HG02759 (cell line): ENCODE results near the gene CDK14.
"Not testable (repeated sequence)": the region's sequence is repeated elsewhere in the genome, so short reads cannot be mapped to it uniquely, and the experiment has no call there.

ENCODE experiments used
- ATAC-seq: cut with Tn5 transposase; IDR thresholded peaks from one replicate; pipeline ENCODE4 v1.9.1; 2021; ENCODE audit warnings: mild to moderate bottlenecking, moderate library complexity; ENCODE audit not compliant: unreplicated experiment

The CDK14 gene

DNA sequence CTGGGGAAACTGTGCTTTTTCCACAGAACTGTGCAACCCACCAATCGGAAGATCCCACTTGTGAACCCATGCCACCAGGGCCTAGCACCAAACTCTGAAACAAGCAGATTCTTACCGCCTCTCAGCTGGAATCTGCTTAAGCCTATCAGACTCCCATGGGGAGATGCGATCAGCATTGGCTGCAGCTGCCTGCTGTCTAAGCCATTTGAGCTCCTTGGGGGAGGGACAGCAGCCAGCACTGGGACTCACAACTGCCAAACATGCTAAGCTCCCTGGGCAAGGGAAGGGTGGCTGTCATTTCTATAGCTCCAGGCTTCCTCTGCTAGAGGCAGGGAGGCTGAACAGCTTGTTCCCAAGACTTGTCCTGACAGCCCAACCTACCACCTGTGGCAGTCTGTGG is 283.8 kb downstream of the CDK14 start:
- ATAC-seq: no peak

DNA sequence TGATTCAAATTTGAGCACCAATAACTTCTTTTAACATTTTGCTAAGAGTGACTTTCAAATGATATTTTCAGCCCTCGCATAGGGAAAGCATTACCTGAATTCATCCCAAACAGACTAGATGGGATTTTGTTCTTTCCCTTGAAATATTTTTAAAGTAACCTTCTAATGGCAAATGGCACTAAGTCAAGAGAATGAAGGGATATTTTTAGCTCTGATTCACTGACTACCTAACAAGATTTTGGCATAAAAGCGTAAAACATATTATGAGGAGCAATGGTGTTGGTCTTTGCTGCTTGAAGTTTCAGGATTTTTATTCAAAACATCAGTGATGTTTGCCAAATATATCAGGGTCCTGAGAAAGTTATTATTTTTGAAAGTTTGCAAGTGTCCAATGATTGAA is 290.3 kb downstream of the CDK14 start:
- ATAC-seq: no peak

DNA sequence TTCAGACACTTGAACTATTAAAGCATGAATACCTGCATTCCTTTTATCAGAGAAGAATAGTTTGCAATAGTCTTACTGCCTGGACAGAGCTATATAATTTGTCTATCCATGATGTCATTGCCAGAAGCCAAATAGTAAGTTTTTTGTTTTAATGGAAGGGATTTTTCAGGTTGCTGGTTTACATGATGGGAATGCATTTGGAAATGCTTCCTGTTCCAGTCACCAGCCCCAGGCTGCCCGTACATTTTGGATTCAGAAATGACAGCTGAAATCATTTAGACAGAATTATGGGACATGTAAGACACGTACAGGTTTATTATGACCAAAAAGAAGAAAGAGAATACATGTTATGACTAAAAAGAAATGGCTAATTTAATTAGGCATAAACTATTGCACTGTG is 293.1 kb downstream of the CDK14 start:
- no peak for ATAC-seq

DNA sequence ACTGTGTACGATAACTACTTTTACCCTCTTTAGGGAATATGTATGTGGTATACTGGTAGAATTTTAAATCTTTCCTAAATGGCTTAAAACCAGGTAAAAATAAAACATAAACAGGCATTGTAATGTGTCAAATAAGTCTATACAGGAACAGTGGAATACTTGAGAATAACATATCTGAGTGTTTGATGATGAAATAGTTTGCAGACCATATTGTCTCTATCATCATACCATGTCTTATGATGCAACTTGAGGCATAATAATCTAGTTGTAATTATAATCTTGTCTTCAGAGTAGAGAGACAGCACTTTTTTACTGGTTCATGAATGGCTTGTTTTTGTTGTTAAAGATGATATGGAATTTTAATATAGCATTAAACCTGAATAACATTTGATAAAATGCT is 293.5 kb downstream of the CDK14 start:
- no peak for ATAC-seq

DNA sequence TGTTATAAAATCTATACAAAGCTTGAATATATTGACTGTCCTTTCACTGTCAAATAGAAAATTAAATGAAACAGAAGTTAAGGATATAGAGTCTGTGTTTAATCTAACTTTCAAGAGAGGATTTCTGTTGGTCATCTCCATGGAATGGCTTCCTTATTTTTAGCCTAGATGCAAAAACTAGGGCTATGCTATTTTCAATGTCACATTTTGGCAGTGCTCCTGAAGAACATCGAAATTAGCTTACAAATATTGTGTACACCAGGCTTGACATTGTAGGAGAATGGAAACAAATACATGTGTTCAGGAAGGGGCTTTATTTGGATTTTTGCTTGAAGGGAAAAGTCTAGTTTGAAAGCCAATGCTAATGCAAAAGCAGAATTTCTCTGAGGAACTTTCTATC is 295.4 kb downstream of the CDK14 start:
- no peak for ATAC-seq

DNA sequence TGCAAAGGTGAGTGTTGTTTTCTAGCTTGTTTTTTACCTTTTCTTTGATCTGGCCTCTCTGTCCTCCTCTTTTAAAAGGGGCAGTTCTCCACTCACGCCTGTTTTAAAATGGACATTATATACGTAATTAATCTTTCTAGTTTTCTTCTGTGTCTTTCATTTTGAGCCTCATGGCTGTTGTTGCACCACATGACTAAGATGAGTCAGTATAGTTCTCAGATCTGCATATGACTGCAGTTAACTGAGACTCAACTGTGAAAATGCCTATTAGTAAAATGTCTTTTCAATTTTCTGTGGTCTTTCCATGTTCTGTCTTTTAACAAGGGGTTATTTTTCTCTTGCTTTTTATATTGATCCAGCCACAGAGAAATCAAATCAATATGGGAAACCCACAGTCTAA is 296.1 kb downstream of the CDK14 start:
- ATAC-seq: peak; percentile 84

DNA sequence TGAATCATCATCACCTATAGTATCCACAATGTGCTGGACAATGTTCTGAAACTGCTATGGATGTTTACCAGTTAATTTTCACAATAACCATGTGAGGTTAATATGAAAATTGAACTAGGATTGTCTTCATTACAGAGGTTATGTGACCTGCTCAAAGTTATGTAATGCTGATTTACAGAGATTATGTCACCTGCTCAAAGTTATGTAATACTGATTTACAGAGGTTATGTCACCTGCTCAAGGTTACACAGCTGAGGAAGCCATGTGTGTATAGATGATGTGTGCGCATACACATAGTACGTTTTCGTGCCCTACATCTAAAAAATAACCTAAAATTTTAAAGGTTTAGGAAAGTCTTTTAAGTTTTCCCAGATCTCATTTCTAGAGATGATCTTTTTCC is 298.0 kb downstream of the CDK14 start:
- ATAC-seq: no peak

DNA sequence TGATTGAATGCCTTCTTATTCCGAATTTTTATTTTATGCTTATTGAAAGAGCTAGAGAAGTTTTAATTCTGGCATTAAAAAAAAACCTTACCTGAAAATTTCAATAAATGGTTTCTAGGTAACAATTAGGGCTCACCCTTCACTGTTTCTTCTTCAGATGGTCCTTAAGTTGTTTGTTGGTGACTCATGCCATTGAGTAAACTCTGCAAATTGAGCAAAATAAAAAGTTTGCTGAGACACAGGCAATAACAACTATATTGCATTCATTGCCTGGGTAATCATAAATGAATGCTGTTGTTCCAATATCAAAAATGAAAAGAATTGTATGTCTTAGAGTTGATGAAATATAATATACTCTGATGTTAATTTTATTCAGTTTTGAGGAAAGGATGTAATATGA is 300.3 kb downstream of the CDK14 start:
- no peak for ATAC-seq

DNA sequence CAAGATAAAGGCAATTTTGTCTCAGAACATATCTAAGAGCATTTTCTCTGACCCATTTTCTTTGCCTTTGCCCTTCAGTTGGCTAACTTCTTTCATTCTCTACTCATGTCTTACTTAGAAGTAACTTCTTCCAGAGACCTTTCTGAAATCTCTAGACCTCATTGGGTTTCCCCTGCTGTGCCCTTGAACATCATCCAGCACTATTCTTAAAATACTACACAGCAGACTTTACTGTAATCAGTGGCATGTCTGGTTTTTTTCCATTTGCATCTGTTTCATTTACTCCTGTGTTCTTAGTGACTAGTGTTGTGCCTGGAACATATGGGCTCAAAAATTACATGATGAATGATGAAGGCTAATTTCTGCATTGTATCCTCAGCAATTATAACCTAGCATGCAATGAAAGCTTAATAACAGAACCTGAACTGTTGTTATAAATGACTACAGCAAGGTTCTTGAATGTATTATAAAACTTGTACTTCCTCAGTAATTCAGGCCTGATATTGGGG is 301.9 kb downstream of the CDK14 start:
- ATAC-seq: no peak

DNA sequence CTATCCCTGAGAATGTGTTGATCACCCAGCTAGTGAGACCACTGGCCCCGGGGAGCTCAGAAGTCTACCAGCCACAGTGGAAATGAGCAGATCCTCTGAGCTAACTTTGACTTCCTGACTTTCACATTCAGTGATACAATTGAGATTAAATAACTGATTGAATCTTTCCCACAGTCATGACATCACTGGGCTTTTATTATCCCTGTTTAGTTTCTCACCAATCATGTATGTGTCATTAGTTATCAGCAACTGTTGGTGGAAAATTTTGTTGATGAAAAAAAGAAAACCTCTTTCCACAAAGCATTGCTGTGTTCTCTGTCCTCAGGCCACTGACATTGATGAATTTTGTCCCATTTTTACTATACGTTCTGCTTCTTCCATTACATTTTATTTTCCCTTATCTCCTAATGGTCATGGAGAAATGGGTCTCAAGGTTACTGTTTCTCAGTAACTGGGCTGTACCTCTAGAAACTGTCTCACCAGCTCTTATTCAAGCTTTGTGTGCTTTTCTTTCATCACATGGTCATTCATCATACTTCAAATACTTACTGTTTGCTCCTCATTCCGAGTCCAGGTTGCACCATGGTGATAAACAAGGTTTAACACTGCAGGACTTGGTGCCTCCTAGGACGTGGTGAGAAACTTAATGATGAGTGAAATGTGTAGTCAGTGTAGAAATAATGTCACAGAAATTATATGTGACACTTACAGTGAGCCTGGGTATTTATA is 304.7 kb downstream of the CDK14 start:
- no peak for ATAC-seq

DNA sequence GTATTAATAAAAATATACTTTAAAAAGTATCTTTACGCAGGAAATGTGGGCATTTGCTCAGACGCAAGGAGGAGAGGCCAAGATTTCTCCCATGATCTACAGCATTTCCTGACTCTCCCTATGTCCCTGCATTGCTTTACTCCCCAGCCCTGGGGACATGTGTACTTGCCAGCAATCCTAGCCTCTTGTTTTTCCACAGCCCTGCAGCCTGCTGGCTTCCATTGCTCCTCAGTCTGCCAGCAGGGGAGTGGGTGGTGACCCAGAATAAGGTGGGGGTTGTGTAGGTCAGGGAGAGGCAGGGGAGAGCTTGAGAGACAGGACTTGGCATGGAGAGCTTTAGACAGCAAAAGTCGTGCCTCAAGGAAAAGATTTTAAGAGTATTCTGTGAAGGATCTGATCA is 307.7 kb downstream of the CDK14 start:
- no peak for ATAC-seq

DNA sequence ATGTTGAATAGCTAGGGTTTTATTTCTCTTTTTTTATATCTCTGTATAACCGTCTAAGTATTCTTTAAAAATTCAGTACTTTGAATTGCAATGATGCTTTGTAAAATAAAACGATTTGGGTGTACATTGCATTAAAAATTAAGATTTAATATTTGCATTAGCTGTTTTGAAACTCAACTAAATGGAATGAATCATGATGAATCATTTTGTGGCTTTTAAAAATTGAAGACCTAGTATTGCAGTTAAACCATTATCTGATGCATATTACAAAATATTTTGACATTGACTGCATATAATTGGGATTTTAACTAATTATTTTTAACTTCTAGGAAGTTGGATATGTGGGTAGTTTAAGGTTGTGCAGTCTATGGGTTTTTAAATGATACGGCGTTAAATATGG is 314.0 kb downstream of the CDK14 start:
- ATAC-seq: no peak

DNA sequence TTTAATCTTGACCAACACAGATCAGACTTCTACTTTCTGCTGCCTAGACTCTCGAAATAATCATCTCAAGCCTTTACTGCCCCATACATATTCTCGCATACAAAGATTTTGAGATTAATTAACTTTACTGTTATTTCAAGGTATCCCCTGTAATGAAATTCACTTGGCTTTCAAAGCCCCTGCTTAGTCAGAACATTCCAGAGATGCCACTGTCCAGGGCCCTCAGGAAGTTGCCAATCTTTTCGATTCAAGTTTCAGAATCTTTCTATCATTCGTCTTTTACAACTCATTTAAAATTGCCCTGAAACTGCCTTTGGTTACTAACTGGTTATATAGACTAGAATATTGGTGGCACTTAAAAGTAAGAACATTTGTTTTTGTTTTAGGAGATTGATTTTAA is 320.2 kb downstream of the CDK14 start:
- no peak for ATAC-seq

DNA sequence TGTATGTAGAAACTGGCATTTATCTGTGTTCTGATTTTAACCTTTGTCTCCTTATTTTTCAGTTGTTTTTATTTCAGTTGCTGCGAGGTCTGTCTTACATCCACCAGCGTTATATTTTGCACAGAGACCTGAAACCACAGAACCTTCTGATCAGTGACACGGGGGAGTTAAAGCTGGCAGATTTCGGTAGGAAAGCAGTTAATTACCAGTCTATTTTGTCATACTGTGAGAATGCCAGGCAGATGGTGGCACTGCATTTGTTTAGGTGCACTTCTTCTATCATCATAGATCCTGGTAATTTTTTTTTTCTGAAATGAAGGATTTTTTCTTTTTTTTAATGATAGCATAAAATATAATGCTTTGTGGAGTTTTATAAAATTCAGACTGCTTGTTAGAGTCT is 321.4 kb downstream of the CDK14 start:
- no peak for ATAC-seq

DNA sequence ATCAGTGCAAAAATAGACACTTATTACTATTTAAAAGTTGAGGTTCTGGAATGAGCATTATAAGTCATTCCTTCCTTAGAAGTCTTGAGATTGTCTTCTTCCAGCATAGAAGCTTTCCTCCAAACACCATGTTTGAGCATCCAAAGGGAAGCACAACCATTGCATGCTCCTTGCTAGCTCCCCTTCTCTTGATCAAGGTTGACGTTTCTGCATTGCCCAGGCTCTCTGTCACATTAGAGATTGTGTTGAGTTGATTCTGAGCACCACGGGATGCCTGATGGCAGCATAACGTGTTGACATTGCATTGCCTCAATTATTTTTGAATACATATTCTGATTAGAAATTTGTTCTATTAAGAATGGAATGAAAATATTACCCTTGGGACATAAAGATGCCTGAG is 322.2 kb downstream of the CDK14 start:
- ATAC-seq: no peak

DNA sequence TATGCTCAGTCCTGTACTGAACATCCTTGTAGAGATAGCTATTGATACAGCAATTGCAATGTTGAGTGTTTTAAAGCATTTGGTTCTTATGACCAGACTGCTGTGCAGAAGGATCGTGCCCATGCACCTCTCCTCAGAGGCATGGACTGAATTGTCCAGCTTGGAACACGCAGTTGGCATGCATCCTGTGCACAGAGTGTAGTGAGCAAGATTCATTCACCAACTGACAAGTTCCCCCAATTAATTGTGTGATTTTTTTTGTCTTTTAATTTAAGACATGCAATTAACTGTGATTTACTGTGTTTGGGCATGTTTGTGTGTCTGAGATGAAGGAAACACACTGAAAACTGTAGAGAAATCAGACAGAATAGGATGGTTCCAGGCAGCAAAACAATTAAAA is 323.7 kb downstream of the CDK14 start:
- ATAC-seq: no peak

DNA sequence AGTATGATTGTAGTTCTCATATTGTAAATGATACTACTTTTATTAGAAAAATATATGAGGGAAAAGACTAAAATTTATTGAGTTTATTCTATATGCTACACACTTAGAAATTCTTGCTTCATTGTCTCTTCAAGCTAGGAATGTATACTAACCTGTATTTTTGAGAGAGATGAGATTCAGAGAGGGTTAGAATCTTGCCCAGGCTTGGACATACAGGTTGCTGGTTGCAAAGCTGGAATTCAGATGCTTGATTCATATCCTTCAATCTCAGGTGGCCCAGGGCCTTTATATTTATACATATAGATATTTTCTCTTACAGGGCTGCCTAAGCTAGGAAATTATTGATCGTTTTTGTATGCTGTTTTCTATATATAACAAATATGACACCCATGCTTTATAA is 324.2 kb downstream of the CDK14 start:
- no peak for ATAC-seq

DNA sequence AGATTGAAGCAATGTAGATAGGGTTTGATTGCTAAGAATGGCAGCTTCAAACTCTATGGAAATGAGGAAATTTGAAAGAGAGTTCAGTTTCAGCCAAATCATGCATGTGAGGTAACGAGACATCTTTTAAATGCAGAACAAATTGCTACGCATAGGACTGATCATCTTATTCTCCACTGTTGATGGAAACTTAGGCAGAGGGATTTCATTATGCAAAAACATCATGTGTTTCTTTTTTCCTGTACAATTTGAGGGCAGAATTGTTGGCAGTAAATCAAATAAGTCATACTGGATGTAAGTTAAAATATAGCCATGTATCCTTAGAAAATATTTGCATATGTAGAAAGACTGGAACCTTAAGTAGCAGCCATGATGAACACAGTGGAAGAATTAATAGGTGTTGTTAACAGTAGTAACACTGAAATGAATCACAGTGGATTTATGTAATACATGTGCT is 327.4 kb downstream of the CDK14 start:
- no peak for ATAC-seq

DNA sequence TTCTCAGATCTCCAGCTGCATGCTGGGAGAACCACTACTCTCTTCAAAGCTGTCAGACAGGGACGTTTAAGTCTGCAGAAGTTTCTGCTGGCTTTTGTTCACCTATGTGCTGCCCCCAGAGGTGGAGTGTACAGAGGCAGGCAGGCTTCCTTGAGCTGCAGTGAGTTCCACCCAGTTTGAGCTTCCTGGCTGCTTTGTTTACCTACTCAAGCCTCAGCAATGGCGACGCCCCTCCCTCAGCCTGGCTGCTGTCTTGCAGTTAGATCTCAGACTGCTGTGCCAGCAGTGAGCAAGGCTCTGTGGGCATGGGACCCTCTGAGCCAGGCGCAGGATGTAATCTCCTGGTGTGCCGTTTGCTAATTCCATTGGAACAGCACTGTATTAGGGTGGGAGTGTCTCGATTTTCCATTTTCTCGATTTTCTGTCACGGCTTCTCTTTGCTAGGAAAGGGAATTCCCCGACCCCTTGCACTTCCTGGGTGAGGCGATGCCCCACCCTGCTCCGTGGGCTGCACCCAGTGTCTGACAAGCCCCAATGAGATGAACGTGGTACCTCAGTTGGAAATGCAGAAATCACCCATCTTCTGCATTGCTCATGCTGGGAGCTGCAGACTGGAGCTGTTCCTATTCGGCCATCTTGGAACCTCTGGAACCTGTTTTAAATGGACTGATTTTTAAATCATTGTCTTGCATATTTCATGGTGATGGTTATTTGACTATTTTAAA is 332.7 kb downstream of the CDK14 start:
- not testable (repeated sequence) for ATAC-seq

DNA sequence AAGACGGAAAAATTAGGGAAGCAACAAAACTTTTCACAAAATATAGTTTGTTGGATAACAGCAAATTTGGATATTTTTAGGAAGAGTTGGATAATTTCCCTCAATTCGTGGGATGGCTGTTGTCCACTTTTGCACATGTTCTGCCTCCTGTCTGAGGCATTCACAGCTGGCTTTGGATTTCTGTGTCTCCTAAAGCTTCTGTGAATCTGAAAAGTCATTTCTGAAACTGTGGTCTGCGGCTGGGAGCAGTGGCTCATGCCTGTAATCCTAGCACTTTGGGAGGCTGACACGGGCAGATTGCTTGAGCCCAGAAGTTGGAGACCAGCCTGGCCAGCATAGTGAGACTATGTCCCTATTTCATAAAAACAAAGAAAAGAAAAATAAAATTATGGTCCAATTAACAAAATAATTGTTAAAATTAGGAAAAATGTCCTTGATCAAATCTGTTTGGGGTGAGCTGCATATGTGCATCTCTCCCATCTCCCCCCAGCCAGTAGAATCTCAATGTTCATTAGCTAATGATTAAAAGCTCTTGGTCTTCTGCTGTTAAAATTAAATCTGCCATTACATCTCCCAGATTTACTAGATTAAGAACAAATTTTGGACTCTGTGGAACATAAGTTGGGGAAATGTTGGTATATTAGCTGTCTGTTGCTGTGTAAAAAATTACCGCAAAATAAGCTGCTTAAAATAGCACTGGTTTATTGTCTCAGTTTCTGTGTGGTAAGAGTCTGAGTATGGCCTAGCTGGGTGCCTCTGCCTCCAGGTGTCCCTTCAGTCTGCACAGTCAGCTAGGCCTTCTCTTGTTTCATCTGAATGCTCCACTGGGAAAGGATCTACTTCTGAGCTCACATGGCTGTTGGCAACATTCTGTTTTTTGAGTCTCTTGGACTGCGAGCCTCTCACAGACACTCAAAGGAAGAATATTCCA is 336.1 kb downstream of the CDK14 start:
- ATAC-seq: peak; percentile 99

DNA sequence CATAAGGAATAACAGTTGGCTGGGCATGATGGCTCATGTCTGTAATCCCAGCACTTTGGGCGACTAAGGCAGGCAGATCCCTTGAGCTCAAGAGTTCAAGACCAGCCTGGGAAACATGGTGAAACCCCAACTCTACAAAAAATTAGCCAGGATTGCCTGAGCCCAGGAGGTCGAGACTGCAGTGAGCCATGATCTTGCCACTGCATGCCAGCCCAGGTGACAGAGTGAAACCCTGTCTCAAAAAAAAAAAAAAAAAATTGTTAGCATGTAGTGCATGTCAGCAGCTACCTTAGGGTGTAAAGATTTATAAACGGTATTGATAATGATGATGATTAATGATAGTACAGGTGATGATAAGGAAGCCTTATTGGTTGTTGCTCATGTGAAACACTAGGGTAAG is 336.9 kb downstream of the CDK14 start:
- no peak for ATAC-seq
